Measurements from ENCODE around the gene CCDC134. TPM values are rescaled to one million over a fixed set of nuclear protein-coding genes. Genes with fewer than 3 reads are reported as not detected.

CCDC134 gene
- 10.3 and 13.3 TPM in 2 replicates for total RNA-seq

GRCh38 chr22:41800348-41801146, at the start of gene CCDC134:
CCDC134 (plus strand) TSS chr22:41800679; CDS start chr22:41808891, 8,212 bp downstream.
- H3K4me3 ChIP-seq (ENCODE audit: low read depth, low read length) = peak within 1 kb of the TSS; percentile 82
- no peaks in the 10 kb centered on the region for H3K36me3 ChIP-seq (ENCODE audit: control insufficient read depth, insufficient read depth, low read length)
- DNase-seq (ENCODE audit: low read depth) = peak; percentile 47
- no peak for TF ChIP-seq CTCF (IDR thresholded peaks at IDR 0.05; ENCODE audit: insufficient read depth, low read length, poor library complexity, severe bottlenecking)
- no peaks in the 10 kb centered on the region for H3K27me3 ChIP-seq (ENCODE audit: control insufficient read depth, insufficient read depth, low read length)

GRCh38 chr22:41752011-41752970, 48.2 kb upstream of the CCDC134 start:
- Histone ChIP-seq H3K27me3 (ENCODE audit: control insufficient read depth, insufficient read depth, low read length) (no peaks in the 10 kb centered on the region), H3K36me3 (ENCODE audit: control insufficient read depth, insufficient read depth, low read length) (no peaks in the 10 kb centered on the region), H3K4me3 (ENCODE audit: low read depth, low read length) (no peak overlapping the region)
- no peak for DNase-seq (ENCODE audit: low read depth)
- TF ChIP-seq CTCF (IDR thresholded peaks at IDR 0.05; ENCODE audit: insufficient read depth, low read length, poor library complexity, severe bottlenecking) = no peak

- Histone ChIP-seq H3K27me3 (ENCODE audit: control insufficient read depth, insufficient read depth, low read length) (no peaks in the 10 kb centered on the region), H3K4me3 (ENCODE audit: low read depth, low read length) (no peak overlapping the region), H3K36me3 (ENCODE audit: control insufficient read depth, insufficient read depth, low read length) (no peaks in the 10 kb centered on the region)
- no peak for TF ChIP-seq CTCF (IDR thresholded peaks at IDR 0.05; ENCODE audit: insufficient read depth, low read length, poor library complexity, severe bottlenecking)
- DNase-seq (ENCODE audit: low read depth) = no peak
Observed at GRCh38 chr22:41753984-41754383, 46.5 kb upstream of the CCDC134 start.

- Histone ChIP-seq H3K27me3 (ENCODE audit: control insufficient read depth, insufficient read depth, low read length) (no peaks in the 10 kb centered on the region), H3K4me3 (ENCODE audit: low read depth, low read length) (no peak overlapping the region), H3K36me3 (ENCODE audit: control insufficient read depth, insufficient read depth, low read length) (no peaks in the 10 kb centered on the region)
- no peak for TF ChIP-seq CTCF (IDR thresholded peaks at IDR 0.05; ENCODE audit: insufficient read depth, low read length, poor library complexity, severe bottlenecking)
- DNase-seq (ENCODE audit: low read depth) = no peak
Observed at GRCh38 chr22:41757502-41757901, 43.0 kb upstream of the CCDC134 start.

GRCh38 chr22:41758231-41758630, 42.2 kb upstream of the CCDC134 start:
- no peak for TF ChIP-seq CTCF (IDR thresholded peaks at IDR 0.05; ENCODE audit: insufficient read depth, low read length, poor library complexity, severe bottlenecking)
- no peak for DNase-seq (ENCODE audit: low read depth)
- Histone ChIP-seq H3K27me3 (ENCODE audit: control insufficient read depth, insufficient read depth, low read length) (no peaks in the 10 kb centered on the region), H3K36me3 (ENCODE audit: control insufficient read depth, insufficient read depth, low read length) (no peaks in the 10 kb centered on the region), H3K4me3 (ENCODE audit: low read depth, low read length) (no peak overlapping the region)

All from kidney epithelial cell (primary cell).